ENCODE results near the gene CAPN13.
"Not testable (repeated sequence)": the region's sequence is repeated elsewhere in the genome, so short reads cannot be mapped to it uniquely, and the experiment has no call there.

Gene CAPN13

GRCh38 chr2:30705711-30706533 is 101.3 kb downstream of the CAPN13 start:
- DNase-seq (ENCODE audit: low read depth, low spot score), result no peak

GRCh38 chr2:30705056-30705455 is 102.2 kb downstream of the CAPN13 start:
- no peak for DNase-seq (ENCODE audit: low read depth, low spot score)

- no peak for DNase-seq (ENCODE audit: low read depth, low spot score)
Measured at GRCh38 chr2:30704309-30705020, 102.8 kb downstream of the CAPN13 start.

GRCh38 chr2:30702694-30703093 is 104.6 kb downstream of the CAPN13 start:
- DNase-seq (ENCODE audit: low read depth, low spot score), result no peak

GRCh38 chr2:30701782-30702181 is 105.5 kb downstream of the CAPN13 start:
- DNase-seq (ENCODE audit: low read depth, low spot score), result no peak

GRCh38 chr2:30697242-30698103 is 109.8 kb downstream of the CAPN13 start:
- DNase-seq (ENCODE audit: low read depth, low spot score), result not testable (repeated sequence)

- DNase-seq (ENCODE audit: low read depth, low spot score), result no peak
Measured at GRCh38 chr2:30695749-30696148, 111.5 kb downstream of the CAPN13 start.

- no peak for DNase-seq (ENCODE audit: low read depth, low spot score)
Measured at GRCh38 chr2:30694286-30695055, 112.8 kb downstream of the CAPN13 start.

GRCh38 chr2:30693821-30694281 is 113.4 kb downstream of the CAPN13 start:
- DNase-seq (ENCODE audit: low read depth, low spot score), result no peak

GRCh38 chr2:30692829-30693275 is 114.4 kb downstream of the CAPN13 start:
- no peak for DNase-seq (ENCODE audit: low read depth, low spot score)

GRCh38 chr2:30691948-30692828 is 115.1 kb downstream of the CAPN13 start:
- no peak for DNase-seq (ENCODE audit: low read depth, low spot score)

- DNase-seq (ENCODE audit: low read depth, low spot score), result no peak
Measured at GRCh38 chr2:30691091-30691947, 115.9 kb downstream of the CAPN13 start.

- no peak for DNase-seq (ENCODE audit: low read depth, low spot score)
Measured at GRCh38 chr2:30690126-30690561, 117.1 kb downstream of the CAPN13 start.

- DNase-seq (ENCODE audit: low read depth, low spot score), result no peak
Measured at GRCh38 chr2:30689496-30690125, 117.6 kb downstream of the CAPN13 start.

- DNase-seq (ENCODE audit: low read depth, low spot score), result no peak
Measured at GRCh38 chr2:30688956-30689401, 118.3 kb downstream of the CAPN13 start.

- DNase-seq (ENCODE audit: low read depth, low spot score), result no peak
Measured at GRCh38 chr2:30686669-30687068, 120.6 kb downstream of the CAPN13 start.

GRCh38 chr2:30686000-30686399 is 121.2 kb downstream of the CAPN13 start:
- no peak for DNase-seq (ENCODE audit: low read depth, low spot score)

- DNase-seq (ENCODE audit: low read depth, low spot score), result no peak
Measured at GRCh38 chr2:30684996-30685395, 122.2 kb downstream of the CAPN13 start.

All from smooth muscle cell of the brain vasculature (primary cell).